HEK293 (cell line): ENCODE results near the gene BOLL.

Experiments
- CTCF ChIA-PET: fragments of 350-600 bp; formaldehyde crosslinking; extraction: SDS; loops from one replicate; lab custom pipeline; 2021; ENCODE audit warnings: antibody characterized with exemption; lab: Yijun Ruan, JAX
- POLR2A ChIA-PET: fragments of 300-600 bp; formaldehyde crosslinking; extraction: SDS; loops from one replicate; lab custom pipeline; 2020; ENCODE audit warnings: antibody characterized with exemption, inconsistent platforms; lab: Yijun Ruan, JAX
- H3K27ac ChIP-seq: fragments of 200-500 bp; sonication (Bioruptor generic); 2 replicates; pipeline ENCODE4 v1.5.1; 2014; ENCODE audit warnings: low read depth, low read length, control low read depth, inconsistent platforms; ENCODE audit errors: extremely low read depth
- H3K36me3 ChIP-seq, 2 experiments: fragments of 200-500 bp in 1 of 2; sonication (Bioruptor generic) in 1 of 2; 1 replicate in 1 of 2; 2 replicates in 1 of 2; pipeline ENCODE4 v1.5.1; 2014 to 2017; ENCODE audit warnings: inconsistent platforms in 2 of 2, low read length in 2 of 2; ENCODE audit not compliant: control insufficient read depth in 2 of 2, insufficient read depth in 1 of 2
- H3K4me1 ChIP-seq: fragments of 200-500 bp; sonication (Bioruptor generic); 2 replicates; pipeline ENCODE4 v1.5.1; 2014; ENCODE audit warnings: mild to moderate bottlenecking, low read length, inconsistent platforms; ENCODE audit not compliant: control insufficient read depth, insufficient read depth
- H3K4me3 ChIP-seq: 2 replicates; pipeline ENCODE4 v1.5.1; 2011; ENCODE audit warnings: low read depth, mild to moderate bottlenecking, control low read depth, low read length, moderate library complexity
- H3K9me3 ChIP-seq: fragments of 200-500 bp; sonication (Bioruptor generic); 2 replicates; pipeline ENCODE4 v1.5.1; 2014; ENCODE audit warnings: low read depth, low read length, inconsistent platforms; ENCODE audit not compliant: control insufficient read depth, insufficient read depth
- BCL11A ChIP-seq: fragments of 450-650 bp; formaldehyde crosslinking; IDR thresholded peaks from 2 replicates; pipeline ENCODE4 v1.5.1; 2016; ENCODE audit warnings: low read depth, missing biosample characterization, missing genetic modification characterization
- KLF10 ChIP-seq: fragments of 450-650 bp; IDR thresholded peaks from 2 replicates; pipeline ENCODE4 v1.5.1; 2018; ENCODE audit warnings: missing biosample characterization, mild to moderate bottlenecking, missing genetic modification characterization
- SCRT2 ChIP-seq: fragments of 450-650 bp; formaldehyde crosslinking; IDR thresholded peaks from 2 replicates; pipeline ENCODE4 v1.5.1; 2016; ENCODE audit warnings: missing biosample characterization, missing genetic modification characterization
- YY1 ChIP-seq: fragments of 450-650 bp; formaldehyde crosslinking; IDR thresholded peaks from 2 replicates; pipeline ENCODE4 v1.5.1; 2018; ENCODE audit warnings: missing biosample characterization, missing genetic modification characterization
- ZBTB1 ChIP-seq: fragments of 450-650 bp; formaldehyde crosslinking; IDR thresholded peaks from 2 replicates; pipeline ENCODE4 v1.5.1; 2016; ENCODE audit warnings: missing biosample characterization, missing genetic modification characterization
- ZBTB17 ChIP-seq: fragments of 450-650 bp; formaldehyde crosslinking; IDR thresholded peaks from 2 replicates; pipeline ENCODE4 v1.5.1; 2016; ENCODE audit warnings: missing biosample characterization, missing genetic modification characterization
- ZNF155 ChIP-seq: fragments of 450-650 bp; formaldehyde crosslinking; IDR thresholded peaks from 2 replicates; pipeline ENCODE4 v1.5.1; 2016; ENCODE audit warnings: missing biosample characterization, missing genetic modification characterization
- ZNF18 ChIP-seq: fragments of 450-650 bp; formaldehyde crosslinking; IDR thresholded peaks from 2 replicates; pipeline ENCODE4 v1.5.1; 2016; ENCODE audit warnings: missing biosample characterization, missing genetic modification characterization
- ZNF274 ChIP-seq, 2 experiments: fragments of 200-500 bp in 1 of 2; fragments of 450-650 bp in 1 of 2; sonication (Bioruptor generic) in 1 of 2; formaldehyde crosslinking in 1 of 2; IDR thresholded peaks; 2 replicates each; pipeline versions ENCODE4 v1.5.1 to v1.6.1; 2014 to 2016; ENCODE audit warnings: borderline replicate concordance in 1 of 2, inconsistent platforms in 1 of 2, low read length in 1 of 2, missing biosample characterization in 1 of 2, missing genetic modification characterization in 1 of 2
- ZNF280D ChIP-seq: fragments of 450-650 bp; formaldehyde crosslinking; IDR thresholded peaks from 2 replicates; pipeline ENCODE4 v1.5.1; 2016; ENCODE audit warnings: missing biosample characterization, missing genetic modification characterization
- ZNF391 ChIP-seq: fragments of 450-650 bp; formaldehyde crosslinking; IDR thresholded peaks from 2 replicates; pipeline ENCODE4 v1.5.1; 2016; ENCODE audit warnings: low read depth, missing biosample characterization, missing genetic modification characterization, borderline replicate concordance
- ZNF629 ChIP-seq: fragments of 450-650 bp; formaldehyde crosslinking; IDR thresholded peaks from 2 replicates; pipeline ENCODE4 v1.5.1; 2017; ENCODE audit warnings: missing biosample characterization, missing genetic modification characterization
- ZNF654 ChIP-seq: fragments of 450-650 bp; formaldehyde crosslinking; IDR thresholded peaks from 2 replicates; pipeline ENCODE4 v1.5.1; 2016; ENCODE audit warnings: low read depth, missing biosample characterization, missing genetic modification characterization
- ZNF777 ChIP-seq: fragments of 450-650 bp; formaldehyde crosslinking; IDR thresholded peaks from 2 replicates; pipeline ENCODE4 v1.5.1; 2017; ENCODE audit warnings: missing biosample characterization, missing genetic modification characterization, borderline replicate concordance
- TF ChIP-seq, protein P1 (sequence below): fragments of 450-650 bp; formaldehyde crosslinking; IDR thresholded peaks from 2 replicates; pipeline ENCODE4 v1.5.1; 2016; ENCODE audit warnings: missing biosample characterization, missing genetic modification characterization
- TF ChIP-seq, protein P2 (sequence below): fragments of 450-650 bp; formaldehyde crosslinking; IDR thresholded peaks from 2 replicates; pipeline ENCODE4 v1.5.1; 2016; ENCODE audit warnings: missing biosample characterization, missing genetic modification characterization
- TF ChIP-seq, protein P3 (sequence below): fragments of 450-650 bp; formaldehyde crosslinking; IDR thresholded peaks from 2 replicates; pipeline ENCODE4 v1.5.1; 2017; ENCODE audit warnings: missing biosample characterization, missing genetic modification characterization
- TF ChIP-seq, protein P4 (sequence below): fragments of 450-650 bp; formaldehyde crosslinking; IDR thresholded peaks from 2 replicates; pipeline ENCODE4 v1.5.1; 2016; ENCODE audit warnings: missing biosample characterization, missing genetic modification characterization
- TF ChIP-seq, protein P5 (sequence below): fragments of 450-650 bp; formaldehyde crosslinking; IDR thresholded peaks from 2 replicates; pipeline ENCODE4 v1.5.1; 2016; ENCODE audit warnings: missing biosample characterization, missing genetic modification characterization
- TF ChIP-seq, protein P6 (sequence below): IDR thresholded peaks from 2 replicates; pipeline ENCODE4 v1.6.1; 2011; ENCODE audit warnings: mild to moderate bottlenecking, low read depth, low read length, borderline replicate concordance

Gene BOLL

DNA sequence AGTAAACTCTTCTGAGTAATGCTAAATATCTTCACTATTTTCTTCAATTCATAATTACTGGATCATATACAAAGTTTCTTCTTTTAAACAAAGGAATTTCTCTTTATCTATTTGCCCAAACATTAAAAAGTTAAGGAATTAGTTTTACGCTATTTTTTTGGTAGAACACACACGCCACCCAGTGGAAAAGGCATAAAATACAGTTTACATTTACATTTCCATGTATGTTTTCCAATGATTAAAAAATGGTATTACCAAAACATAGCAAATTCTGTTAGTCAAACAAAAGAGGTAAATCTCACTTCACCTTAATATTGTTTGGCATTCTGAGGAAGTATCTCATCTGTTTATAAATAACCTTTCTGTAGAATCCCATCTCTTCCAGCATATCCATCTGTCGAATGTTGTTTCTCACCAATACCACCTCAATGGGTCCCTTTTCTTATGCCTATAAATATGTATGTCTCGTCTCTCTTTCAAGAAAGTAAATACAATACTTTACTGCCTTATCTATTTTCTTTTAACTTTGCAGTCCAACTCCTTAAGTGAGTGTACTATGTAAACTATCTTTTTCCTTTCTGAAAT is 7.2 kb downstream of the BOLL start:
- Histone ChIP-seq H3K4me1 (no peaks in the 10 kb centered on the region), H3K36me3 (no peaks in the 10 kb centered on the region)
- CTCF ChIA-PET, result interaction anchor here (0.6 to 2.8 kb wide), 8 partner anchors 60 to 665 kb away, joined by 3 to 11 read pairs (median 4); no protein-coding TSS in a partner anchor
- no peak for TF ChIP-seq ZNF274 (IDR thresholded peaks at IDR 0.05; ENCODE audit: low read length)
- no peak for TF ChIP-seq ZNF274 (tag by site-specific recombination; IDR thresholded peaks at IDR 0.05; ENCODE audit: borderline replicate concordance)
- TF ChIP-seq ZNF654 (tag by site-specific recombination), result peak; percentile 65
- TF ChIP-seq BCL11A, result no peak
- TF ChIP-seq, all 188 proteins: peak for 1
- POLR2A ChIA-PET, result interaction anchor here (0.6 kb wide), 1 partner anchor 987 kb away, joined by 4 read pairs; no protein-coding TSS in a partner anchor
- no peaks in the 10 kb centered on the region for H3K9me3 ChIP-seq
- H3K27ac ChIP-seq, result no peak overlapping the region
- no peak overlapping the region for H3K4me3 ChIP-seq

DNA sequence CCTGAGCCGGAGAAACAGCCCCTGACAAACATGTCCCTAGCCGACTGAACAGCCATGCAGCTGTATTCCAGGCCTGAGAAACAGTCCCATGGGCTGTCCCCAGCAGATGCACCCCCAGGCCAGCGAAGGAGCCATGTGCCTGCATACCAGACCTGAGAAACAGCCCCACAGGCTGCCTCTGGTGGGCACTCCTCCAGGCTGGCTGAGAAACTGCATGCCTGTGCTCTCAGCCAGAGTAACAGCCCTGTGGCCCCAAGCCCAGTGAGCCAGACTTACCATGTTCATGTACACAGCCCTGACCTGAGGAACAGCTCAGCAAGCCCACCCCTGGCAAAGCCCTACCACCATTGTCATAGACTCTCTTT is 24.8 kb downstream of the BOLL start:
- no peak for TF ChIP-seq SCRT2 (tag by site-specific recombination)
- TF ChIP-seq, protein P1, sequence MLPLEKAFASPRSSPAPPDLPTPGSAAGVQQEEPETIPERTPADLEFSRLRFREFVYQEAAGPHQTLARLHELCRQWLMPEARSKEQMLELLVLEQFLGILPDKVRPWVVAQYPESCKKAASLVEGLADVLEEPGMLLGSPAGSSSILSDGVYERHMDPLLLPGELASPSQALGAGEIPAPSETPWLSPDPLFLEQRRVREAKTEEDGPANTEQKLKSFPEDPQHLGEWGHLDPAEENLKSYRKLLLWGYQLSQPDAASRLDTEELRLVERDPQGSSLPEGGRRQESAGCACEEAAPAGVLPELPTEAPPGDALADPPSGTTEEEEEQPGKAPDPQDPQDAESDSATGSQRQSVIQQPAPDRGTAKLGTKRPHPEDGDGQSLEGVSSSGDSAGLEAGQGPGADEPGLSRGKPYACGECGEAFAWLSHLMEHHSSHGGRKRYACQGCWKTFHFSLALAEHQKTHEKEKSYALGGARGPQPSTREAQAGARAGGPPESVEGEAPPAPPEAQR (tag by site-specific recombination), result no peak
- no peak for TF ChIP-seq ZNF280D (tag by site-specific recombination)
- no peak for TF ChIP-seq ZNF18 (tag by site-specific recombination)
- no peak for TF ChIP-seq ZNF391
- TF ChIP-seq ZNF777 (tag by site-specific recombination), result no peak
- TF ChIP-seq, protein P2, sequence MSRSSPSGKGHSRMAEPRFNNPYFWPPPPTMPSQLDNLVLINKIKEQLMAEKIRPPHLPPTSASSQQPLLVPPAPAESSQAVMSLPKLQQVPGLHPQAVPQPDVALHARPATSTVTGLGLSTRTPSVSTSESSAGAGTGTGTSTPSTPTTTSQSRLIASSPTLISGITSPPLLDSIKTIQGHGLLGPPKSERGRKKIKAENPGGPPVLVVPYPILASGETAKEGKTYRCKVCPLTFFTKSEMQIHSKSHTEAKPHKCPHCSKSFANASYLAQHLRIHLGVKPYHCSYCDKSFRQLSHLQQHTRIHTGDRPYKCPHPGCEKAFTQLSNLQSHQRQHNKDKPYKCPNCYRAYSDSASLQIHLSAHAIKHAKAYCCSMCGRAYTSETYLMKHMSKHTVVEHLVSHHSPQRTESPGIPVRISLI (tag by site-specific recombination), result no peak
- TF ChIP-seq, protein P3, sequence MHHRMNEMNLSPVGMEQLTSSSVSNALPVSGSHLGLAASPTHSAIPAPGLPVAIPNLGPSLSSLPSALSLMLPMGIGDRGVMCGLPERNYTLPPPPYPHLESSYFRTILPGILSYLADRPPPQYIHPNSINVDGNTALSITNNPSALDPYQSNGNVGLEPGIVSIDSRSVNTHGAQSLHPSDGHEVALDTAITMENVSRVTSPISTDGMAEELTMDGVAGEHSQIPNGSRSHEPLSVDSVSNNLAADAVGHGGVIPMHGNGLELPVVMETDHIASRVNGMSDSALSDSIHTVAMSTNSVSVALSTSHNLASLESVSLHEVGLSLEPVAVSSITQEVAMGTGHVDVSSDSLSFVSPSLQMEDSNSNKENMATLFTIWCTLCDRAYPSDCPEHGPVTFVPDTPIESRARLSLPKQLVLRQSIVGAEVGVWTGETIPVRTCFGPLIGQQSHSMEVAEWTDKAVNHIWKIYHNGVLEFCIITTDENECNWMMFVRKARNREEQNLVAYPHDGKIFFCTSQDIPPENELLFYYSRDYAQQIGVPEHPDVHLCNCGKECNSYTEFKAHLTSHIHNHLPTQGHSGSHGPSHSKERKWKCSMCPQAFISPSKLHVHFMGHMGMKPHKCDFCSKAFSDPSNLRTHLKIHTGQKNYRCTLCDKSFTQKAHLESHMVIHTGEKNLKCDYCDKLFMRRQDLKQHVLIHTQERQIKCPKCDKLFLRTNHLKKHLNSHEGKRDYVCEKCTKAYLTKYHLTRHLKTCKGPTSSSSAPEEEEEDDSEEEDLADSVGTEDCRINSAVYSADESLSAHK, result no peak
- no peak for TF ChIP-seq ZBTB17
- TF ChIP-seq ZNF155 (tag by site-specific recombination), result no peak
- no peak for TF ChIP-seq ZNF629
- TF ChIP-seq, protein P4, sequence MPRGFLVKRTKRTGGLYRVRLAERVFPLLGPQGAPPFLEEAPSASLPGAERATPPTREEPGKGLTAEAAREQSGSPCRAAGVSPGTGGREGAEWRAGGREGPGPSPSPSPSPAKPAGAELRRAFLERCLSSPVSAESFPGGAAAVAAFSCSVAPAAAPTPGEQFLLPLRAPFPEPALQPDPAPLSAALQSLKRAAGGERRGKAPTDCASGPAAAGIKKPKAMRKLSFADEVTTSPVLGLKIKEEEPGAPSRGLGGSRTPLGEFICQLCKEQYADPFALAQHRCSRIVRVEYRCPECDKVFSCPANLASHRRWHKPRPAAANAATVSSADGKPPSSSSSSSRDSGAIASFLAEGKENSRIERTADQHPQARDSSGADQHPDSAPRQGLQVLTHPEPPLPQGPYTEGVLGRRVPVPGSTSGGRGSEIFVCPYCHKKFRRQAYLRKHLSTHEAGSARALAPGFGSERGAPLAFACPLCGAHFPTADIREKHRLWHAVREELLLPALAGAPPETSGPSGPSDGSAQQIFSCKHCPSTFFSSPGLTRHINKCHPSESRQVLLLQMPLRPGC, result no peak
- TF ChIP-seq, protein P5, sequence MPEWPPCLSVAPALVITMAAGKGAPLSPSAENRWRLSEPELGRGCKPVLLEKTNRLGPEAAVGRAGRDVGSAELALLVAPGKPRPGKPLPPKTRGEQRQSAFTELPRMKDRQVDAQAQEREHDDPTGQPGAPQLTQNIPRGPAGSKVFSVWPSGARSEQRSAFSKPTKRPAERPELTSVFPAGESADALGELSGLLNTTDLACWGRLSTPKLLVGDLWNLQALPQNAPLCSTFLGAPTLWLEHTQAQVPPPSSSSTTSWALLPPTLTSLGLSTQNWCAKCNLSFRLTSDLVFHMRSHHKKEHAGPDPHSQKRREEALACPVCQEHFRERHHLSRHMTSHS (tag by site-specific recombination), result no peak
- TF ChIP-seq, protein P6, sequence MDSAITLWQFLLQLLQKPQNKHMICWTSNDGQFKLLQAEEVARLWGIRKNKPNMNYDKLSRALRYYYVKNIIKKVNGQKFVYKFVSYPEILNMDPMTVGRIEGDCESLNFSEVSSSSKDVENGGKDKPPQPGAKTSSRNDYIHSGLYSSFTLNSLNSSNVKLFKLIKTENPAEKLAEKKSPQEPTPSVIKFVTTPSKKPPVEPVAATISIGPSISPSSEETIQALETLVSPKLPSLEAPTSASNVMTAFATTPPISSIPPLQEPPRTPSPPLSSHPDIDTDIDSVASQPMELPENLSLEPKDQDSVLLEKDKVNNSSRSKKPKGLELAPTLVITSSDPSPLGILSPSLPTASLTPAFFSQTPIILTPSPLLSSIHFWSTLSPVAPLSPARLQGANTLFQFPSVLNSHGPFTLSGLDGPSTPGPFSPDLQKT, result no peak
- TF ChIP-seq KLF10 (tag by site-specific recombination), result no peak
- TF ChIP-seq ZBTB1 (tag by site-specific recombination), result no peak
- no peak for TF ChIP-seq YY1 (tag by site-specific recombination)
- CTCF ChIA-PET, result no interaction called here
- Histone ChIP-seq H3K9me3 (no peaks in the 10 kb centered on the region), H3K4me3 (no peak overlapping the region), H3K4me1 (no peaks in the 10 kb centered on the region), H3K36me3 (no peaks in the 10 kb centered on the region), H3K27ac (no peak overlapping the region)
- POLR2A ChIA-PET, result no interaction called here
